HG03521 (cell line): ENCODE data around the gene TMCC1.
"Not testable (repeated sequence)": the region's sequence is repeated elsewhere in the genome, so short reads cannot be mapped to it uniquely, and the experiment has no call there.

Source experiments
- ATAC-seq: cut with Tn5 transposase; IDR thresholded peaks from one replicate; pipeline ENCODE4 v1.9.1; 2021; ENCODE audit warnings: mild to moderate bottlenecking, moderate library complexity; ENCODE audit not compliant: unreplicated experiment

TMCC1 gene

GRCh38 chr3:129837065-129837642, 56.4 kb downstream of the TMCC1 start:
- ATAC-seq, result no peak

GRCh38 chr3:129836381-129837064, 57.0 kb downstream of the TMCC1 start:
- ATAC-seq, result no peak

GRCh38 chr3:129835198-129835597, 58.3 kb downstream of the TMCC1 start:
- no peak for ATAC-seq

GRCh38 chr3:129834580-129834979, 58.9 kb downstream of the TMCC1 start:
- ATAC-seq, result no peak

- not testable (repeated sequence) for ATAC-seq
Observed at GRCh38 chr3:129831942-129832341, 61.6 kb downstream of the TMCC1 start.

GRCh38 chr3:129831503-129831902, 62.0 kb downstream of the TMCC1 start:
- ATAC-seq, result no peak

GRCh38 chr3:129829640-129830039, 63.9 kb downstream of the TMCC1 start:
- no peak for ATAC-seq

GRCh38 chr3:129827765-129828164, 65.7 kb downstream of the TMCC1 start:
- peak; percentile 53 for ATAC-seq

- ATAC-seq, result no peak
Observed at GRCh38 chr3:129824926-129825541, 68.5 kb downstream of the TMCC1 start.

- no peak for ATAC-seq
Observed at GRCh38 chr3:129822679-129823078, 70.8 kb downstream of the TMCC1 start.

GRCh38 chr3:129822241-129822640, 71.3 kb downstream of the TMCC1 start:
- ATAC-seq, result no peak

- ATAC-seq, result no peak
Observed at GRCh38 chr3:129820587-129820986, 72.9 kb downstream of the TMCC1 start.

GRCh38 chr3:129812589-129812988, 80.9 kb downstream of the TMCC1 start:
- no peak for ATAC-seq

- no peak for ATAC-seq
Observed at GRCh38 chr3:129809297-129809696, 84.2 kb downstream of the TMCC1 start.

- ATAC-seq, result no peak
Observed at GRCh38 chr3:129796146-129796545, 97.4 kb downstream of the TMCC1 start.

GRCh38 chr3:129795186-129796010, 98.1 kb downstream of the TMCC1 start:
- no peak for ATAC-seq

GRCh38 chr3:129794311-129795185, 99.0 kb downstream of the TMCC1 start:
- ATAC-seq, result no peak

GRCh38 chr3:129793942-129794310, 99.6 kb downstream of the TMCC1 start:
- no peak for ATAC-seq

GRCh38 chr3:129793319-129793718, 100.2 kb downstream of the TMCC1 start:
- ATAC-seq, result no peak

- no peak for ATAC-seq
Observed at GRCh38 chr3:129783470-129783869, 110.0 kb downstream of the TMCC1 start.

- no peak for ATAC-seq
Observed at GRCh38 chr3:129778871-129779270, 114.6 kb downstream of the TMCC1 start.
